ENCODE results near the gene TRABD. TPM values are rescaled to one million over a fixed set of nuclear protein-coding genes. Genes with fewer than 3 reads are reported as not detected.
A peak's percentile ranks its signal among the peaks of the same experiment; 100 is the strongest.

Gene TRABD
- total RNA-seq, 2 donors from 2014 or later, result 82.8 to 110 TPM

DNA sequence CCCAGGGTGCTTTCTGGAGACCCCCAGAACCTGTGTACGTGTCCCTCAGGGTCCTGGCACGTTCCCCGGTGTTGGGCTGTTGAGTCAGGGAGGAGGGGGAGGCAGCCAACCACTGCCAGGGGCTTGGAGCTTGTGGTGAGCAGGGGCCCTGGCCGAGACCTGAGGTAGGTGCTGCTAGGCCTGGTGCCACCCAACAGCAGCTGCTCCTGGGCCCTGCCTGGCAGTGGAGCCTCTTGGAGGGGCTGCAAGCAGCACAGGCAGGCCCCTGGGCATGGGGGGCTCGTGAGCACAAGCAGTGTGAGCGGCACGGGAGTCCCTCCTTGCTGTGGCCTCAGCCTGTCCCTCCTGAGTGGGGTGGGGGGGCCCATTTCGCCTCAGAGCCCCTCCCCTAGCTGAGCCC lies 7.9 kb downstream of the TRABD start:
- intact Hi-C loops (cut with DNase I), result no loop called here
- no peak overlapping the region for H3K4me3 ChIP-seq
- peaks cover 0 to 6% of the 10 kb centered on the region in 2 donors for H3K36me3 ChIP-seq (replicated peaks in 1 of 2; ENCODE audit: insufficient read depth in 1 of 2, low read depth in 2 of 2)
- ATAC-seq (no peak), DNase-seq (no peak)
- no peaks in the 10 kb centered on the region for H3K27me3 ChIP-seq
- 60 to 71% methylated on average over 1 to 6 of the region's 8 CpGs for WGBS, 2 donors
- H3K27ac ChIP-seq, result peak overlapping the region in 3 of 4 donors; percentile 30 to 87 (median 52)
- no peaks in the 10 kb centered on the region for H3K9me3 ChIP-seq
- TF ChIP-seq CTCF (IDR thresholded peaks at IDR 0.05), result no peak
- no peak for TF ChIP-seq POLR2A (IDR thresholded peaks at IDR 0.05)
- H3K4me1 ChIP-seq, result peaks cover 57% of the 10 kb centered on the region

- intact Hi-C loops (cut with DNase I), result no loop called here
- TF ChIP-seq POLR2A (IDR thresholded peaks at IDR 0.05) (peak in 1 of 3 donors; percentile 21), CTCF (IDR thresholded peaks at IDR 0.05) (no peak)
- peaks cover 0 to 6% of the 10 kb centered on the region in 2 donors for H3K36me3 ChIP-seq (replicated peaks in 1 of 2; ENCODE audit: insufficient read depth in 1 of 2, low read depth in 2 of 2)
- DNase-seq (peak in 3 of 4 donors; percentile 61 to 79 (median 62)), ATAC-seq (no peak)
- H3K9me3 ChIP-seq, result no peaks in the 10 kb centered on the region
- peaks cover 51% of the 10 kb centered on the region for H3K4me1 ChIP-seq
- 74 to 81% methylated on average over 13 to 43 of the region's 44 CpGs for WGBS, 2 donors
- H3K27ac ChIP-seq, result peak overlapping the region in 3 of 4 donors; percentile 30 to 87 (median 52)
- no peaks in the 10 kb centered on the region for H3K27me3 ChIP-seq
- no peak overlapping the region for H3K4me3 ChIP-seq
Measured at GRCh38 chr22:50194037-50194805, 8.5 kb downstream of the TRABD start.

- intact Hi-C loops (cut with DNase I), result no loop called here
- Histone ChIP-seq H3K4me1 (peaks cover 40% of the 10 kb centered on the region), H3K27ac (no peak overlapping the region), H3K4me3 (no peak overlapping the region), H3K27me3 (no peaks in the 10 kb centered on the region), H3K9me3 (no peaks in the 10 kb centered on the region), H3K36me3 (replicated peaks in 1 of 2; ENCODE audit: insufficient read depth in 1 of 2, low read depth in 2 of 2) (peaks cover 0 to 6% of the 10 kb centered on the region in 2 donors)
- no peak for DNase-seq
- no peak for ATAC-seq
- TF ChIP-seq POLR2A (IDR thresholded peaks at IDR 0.05), result no peak
- TF ChIP-seq CTCF (IDR thresholded peaks at IDR 0.05), result no peak
- 85% methylated on average over 18 of the region's 18 CpGs; no CpG with 5 or more reads in 1 of the 2 donors for WGBS, 2 donors
Measured at GRCh38 chr22:50196256-50196655, 10.5 kb downstream of the TRABD start.

DNA sequence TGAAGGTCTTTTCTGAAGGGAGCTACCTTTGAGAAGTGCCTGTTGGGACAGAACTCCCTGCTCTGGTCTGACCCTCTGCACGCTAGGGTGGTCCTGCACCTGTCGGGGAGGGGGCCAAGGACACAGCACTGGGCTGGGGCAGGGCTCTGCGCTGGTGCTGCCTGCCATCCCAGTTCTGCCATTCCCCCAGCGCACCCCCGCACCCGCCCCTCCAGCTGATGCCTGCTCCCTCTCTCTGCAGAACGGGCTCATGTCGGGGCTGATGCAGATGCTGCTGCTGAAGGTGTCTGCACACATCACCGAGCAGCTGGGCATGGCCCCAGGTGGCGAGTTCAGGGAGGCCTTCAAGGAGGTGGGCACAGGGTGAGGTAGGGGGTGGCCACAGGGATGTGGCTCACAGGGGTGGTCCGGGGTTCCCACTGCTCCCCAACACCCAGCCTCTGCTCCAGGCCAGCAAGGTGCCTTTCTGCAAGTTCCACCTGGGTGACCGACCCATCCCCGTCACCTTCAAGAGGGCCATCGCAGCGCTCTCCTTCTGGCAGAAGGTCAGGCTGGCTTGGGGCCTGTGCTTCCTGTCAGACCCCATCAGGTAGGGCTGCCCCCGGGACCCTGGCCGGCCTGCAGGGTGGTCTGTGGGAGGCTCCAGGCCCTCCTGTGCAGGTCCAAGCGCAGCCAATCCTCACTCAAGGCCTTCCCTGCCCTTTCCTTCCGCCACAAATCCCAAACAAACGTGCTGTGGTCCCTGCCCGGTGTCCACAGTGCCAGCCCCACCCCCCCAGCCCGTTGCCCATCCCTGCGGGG lies 11.5 kb downstream of the TRABD start:
- H3K27ac ChIP-seq, result no peak overlapping the region
- no peaks in the 10 kb centered on the region for H3K27me3 ChIP-seq
- DNase-seq (peak in 1 of 4 donors; percentile 13), ATAC-seq (no peak)
- 85 to 86% methylated on average over 15 to 23 of the region's 23 CpGs for WGBS, 2 donors
- peaks cover 40% of the 10 kb centered on the region for H3K4me1 ChIP-seq
- intact Hi-C loops (cut with DNase I), result no loop called here
- H3K36me3 ChIP-seq (replicated peaks in 1 of 2; ENCODE audit: insufficient read depth in 1 of 2, low read depth in 2 of 2), result peaks cover 0 to 6% of the 10 kb centered on the region in 2 donors
- TF ChIP-seq CTCF (IDR thresholded peaks at IDR 0.05) (no peak), POLR2A (IDR thresholded peaks at IDR 0.05) (no peak)
- H3K9me3 ChIP-seq, result no peaks in the 10 kb centered on the region
- no peak overlapping the region for H3K4me3 ChIP-seq
